Neural progenitor cell (in vitro differentiated cells): ENCODE data around the gene NEMP1. TPM values are rescaled to one million over a fixed set of nuclear protein-coding genes. Genes with fewer than 3 reads are reported as not detected.

Experiments used
- DNase-seq: peaks from one replicate; pipeline ENCODE4 v3.0.0-alpha.2; 2016; ENCODE audit warnings: low spot score
- H2AFZ ChIP-seq: fragments of 200-600 bp; sonication (generic); replicated peaks from 2 replicates; pipeline ENCODE4 v1.6.1; 2016; ENCODE audit warnings: antibody characterized with exemption
- H3F3A ChIP-seq: fragments of 200-600 bp; sonication (generic); 2 replicates; pipeline ENCODE4 v1.6.1; 2016; ENCODE audit warnings: antibody characterized with exemption, low read depth
- H3K27ac ChIP-seq: fragments of 200-600 bp; sonication (generic); 2 replicates; pipeline ENCODE4 v1.5.1; 2016; ENCODE audit warnings: mild to moderate bottlenecking
- H3K27me3 ChIP-seq: fragments of 200-600 bp; sonication (generic); 2 replicates; pipeline ENCODE4 v1.6.1; 2016; ENCODE audit warnings: mild to moderate bottlenecking, moderate library complexity
- H3K36me3 ChIP-seq: fragments of 200-600 bp; sonication (generic); 2 replicates; pipeline ENCODE4 v1.5.1; 2016
- H3K4me1 ChIP-seq: fragments of 200-600 bp; sonication (generic); 2 replicates; pipeline ENCODE4 v1.6.1; 2016; ENCODE audit warnings: mixed run types
- H3K4me2 ChIP-seq: fragments of 200-600 bp; sonication (generic); 2 replicates; pipeline ENCODE4 v1.6.1; 2016
- H3K4me3 ChIP-seq: fragments of 200-600 bp; sonication (generic); 2 replicates; pipeline ENCODE4 v1.5.1; 2016
- H3K79me2 ChIP-seq: fragments of 200-600 bp; sonication (generic); 2 replicates; pipeline ENCODE4 v1.6.1; 2016; ENCODE audit warnings: low read depth
- H3K9ac ChIP-seq: fragments of 200-600 bp; sonication (generic); 2 replicates; pipeline ENCODE4 v1.6.1; 2016
- H3K9me3 ChIP-seq: fragments of 200-600 bp; sonication (generic); 2 replicates; pipeline ENCODE4 v1.5.1; 2016; ENCODE audit warnings: low read depth
- H4K20me1 ChIP-seq: fragments of 200-600 bp; sonication (generic); 2 replicates; pipeline ENCODE4 v1.6.1; 2016; ENCODE audit warnings: low read depth
- H3K27ac Mint-ChIP-seq: 3 replicates; pipeline ENCODE4 v1.8.0; 2021; ENCODE audit warnings: mixed read lengths
- H3K27me3 Mint-ChIP-seq: 2 replicates; pipeline ENCODE4 v1.8.0; 2022; ENCODE audit warnings: low read depth, mild to moderate bottlenecking, inconsistent platforms, moderate library complexity, mixed read lengths; ENCODE audit not compliant: insufficient read depth
- H3K36me3 Mint-ChIP-seq: 3 replicates; pipeline ENCODE4 v1.8.0; 2021; ENCODE audit warnings: mixed read lengths
- H3K4me1 Mint-ChIP-seq: 3 replicates; pipeline ENCODE4 v1.8.0; 2021; ENCODE audit warnings: mixed read lengths
- H3K4me3 Mint-ChIP-seq: 3 replicates; pipeline ENCODE4 v1.8.0; 2021; ENCODE audit warnings: mild to moderate bottlenecking, moderate library complexity, mixed read lengths
- H3K9me3 Mint-ChIP-seq: 3 replicates; pipeline ENCODE4 v1.8.0; 2020; ENCODE audit warnings: mixed read lengths
- CTCF ChIP-seq: fragments of 200-600 bp; sonication (generic); IDR thresholded peaks from 2 replicates; pipeline ENCODE4 v1.5.1; 2017; ENCODE audit warnings: antibody characterized with exemption, mild to moderate bottlenecking
- EZH2 ChIP-seq: fragments of 200-600 bp; sonication (generic); IDR thresholded peaks from 2 replicates; pipeline ENCODE4 v1.6.1; 2017; ENCODE audit warnings: antibody characterized with exemption, mild to moderate bottlenecking, moderate library complexity
- EZH2phosphoT487 ChIP-seq: fragments of 200-600 bp; sonication (generic); IDR thresholded peaks from 2 replicates; pipeline ENCODE4 v1.6.1; 2017; ENCODE audit warnings: antibody characterized with exemption
- total RNA-seq: library from RNA; depleted of rRNA; stranded (reverse); fragments of >200 nt; gene quantifications from 2 replicates; pipeline ENCODE4 v1.2.3, GENCODE V29; 2015; ENCODE audit warnings: low replicate concordance

The NEMP1 gene
- total RNA-seq, 1 donor from 2014 or later = 72.0 TPM

GRCh38 chr12:57063991-57064685 lies 14.5 kb downstream of the NEMP1 start:
- H3K27ac ChIP-seq = no peak overlapping the region
- peaks cover 18% of the 10 kb centered on the region for H3K79me2 ChIP-seq
- peaks cover 21% of the 10 kb centered on the region for H3K36me3 Mint-ChIP-seq
- no peak overlapping the region for H3K4me3 ChIP-seq
- TF ChIP-seq CTCF (no peak), EZH2 (no peak), EZH2phosphoT487 (no peak)
- no peaks in the 10 kb centered on the region for H3K4me1 ChIP-seq
- H2AFZ ChIP-seq = no peak overlapping the region
- H3F3A ChIP-seq = peaks cover 30% of the 10 kb centered on the region
- H3K9me3 ChIP-seq = no peaks in the 10 kb centered on the region
- no peak overlapping the region for H3K27ac Mint-ChIP-seq
- no peaks in the 10 kb centered on the region for H3K4me1 Mint-ChIP-seq
- H3K9me3 Mint-ChIP-seq = no peaks in the 10 kb centered on the region
- H3K27me3 ChIP-seq = no peaks in the 10 kb centered on the region
- peaks cover 2% of the 10 kb centered on the region for H3K27me3 Mint-ChIP-seq
- peaks cover 34% of the 10 kb centered on the region for H3K36me3 ChIP-seq
- H3K4me2 ChIP-seq = no peak overlapping the region
- H4K20me1 ChIP-seq = no peaks in the 10 kb centered on the region
- no peak for DNase-seq
- H3K9ac ChIP-seq = peak overlapping the region; percentile 21
- H3K4me3 Mint-ChIP-seq = no peak overlapping the region

- peaks cover 25% of the 10 kb centered on the region for H3K36me3 ChIP-seq
- H3K79me2 ChIP-seq = no peaks in the 10 kb centered on the region
- no peak overlapping the region for H3K9ac ChIP-seq
- Mint-ChIP-seq H3K4me1 (no peaks in the 10 kb centered on the region), H3K36me3 (peaks cover 28% of the 10 kb centered on the region), H3K27ac (no peak overlapping the region), H3K27me3 (peaks cover 4% of the 10 kb centered on the region), H3K4me3 (no peak overlapping the region), H3K9me3 (no peaks in the 10 kb centered on the region)
- H3K4me2 ChIP-seq = no peak overlapping the region
- no peak for TF ChIP-seq EZH2
- no peak for TF ChIP-seq CTCF
- no peak for TF ChIP-seq EZH2phosphoT487
- H3K27me3 ChIP-seq = no peaks in the 10 kb centered on the region
- no peak overlapping the region for H3K27ac ChIP-seq
- no peaks in the 10 kb centered on the region for H3K4me1 ChIP-seq
- H4K20me1 ChIP-seq = no peaks in the 10 kb centered on the region
- no peak overlapping the region for H3K4me3 ChIP-seq
- no peaks in the 10 kb centered on the region for H3K9me3 ChIP-seq
- H3F3A ChIP-seq = peaks cover 19% of the 10 kb centered on the region
- no peak for DNase-seq
- no peak overlapping the region for H2AFZ ChIP-seq
Measured at GRCh38 chr12:57058454-57058853, 20.1 kb downstream of the NEMP1 start.

GRCh38 chr12:57057067-57057751 lies 21.4 kb downstream of the NEMP1 start:
- H3K36me3 ChIP-seq = peaks cover 24% of the 10 kb centered on the region

More at GRCh38 chr12:57057067-57057751, 21.4 kb downstream of the NEMP1 start:
- no peaks in the 10 kb centered on the region for H3K9me3 Mint-ChIP-seq
- Histone ChIP-seq H3K9ac (no peak overlapping the region), H3K4me1 (no peaks in the 10 kb centered on the region), H3K27ac (no peak overlapping the region), H3F3A (peaks cover 12% of the 10 kb centered on the region), H3K4me3 (no peak overlapping the region), H3K27me3 (no peaks in the 10 kb centered on the region), H3K9me3 (no peaks in the 10 kb centered on the region), H4K20me1 (no peaks in the 10 kb centered on the region), H2AFZ (no peak overlapping the region), H3K4me2 (no peak overlapping the region), H3K79me2 (no peaks in the 10 kb centered on the region)
- TF ChIP-seq EZH2phosphoT487 (no peak), EZH2 (no peak), CTCF (no peak)
- DNase-seq = no peak
- H3K36me3 Mint-ChIP-seq = peaks cover 23% of the 10 kb centered on the region
- no peak overlapping the region for H3K4me3 Mint-ChIP-seq
- H3K4me1 Mint-ChIP-seq = no peaks in the 10 kb centered on the region
- peaks cover 4% of the 10 kb centered on the region for H3K27me3 Mint-ChIP-seq
- H3K27ac Mint-ChIP-seq = no peak overlapping the region
